ENCODE measurements around the gene NAT10.

DNA sequence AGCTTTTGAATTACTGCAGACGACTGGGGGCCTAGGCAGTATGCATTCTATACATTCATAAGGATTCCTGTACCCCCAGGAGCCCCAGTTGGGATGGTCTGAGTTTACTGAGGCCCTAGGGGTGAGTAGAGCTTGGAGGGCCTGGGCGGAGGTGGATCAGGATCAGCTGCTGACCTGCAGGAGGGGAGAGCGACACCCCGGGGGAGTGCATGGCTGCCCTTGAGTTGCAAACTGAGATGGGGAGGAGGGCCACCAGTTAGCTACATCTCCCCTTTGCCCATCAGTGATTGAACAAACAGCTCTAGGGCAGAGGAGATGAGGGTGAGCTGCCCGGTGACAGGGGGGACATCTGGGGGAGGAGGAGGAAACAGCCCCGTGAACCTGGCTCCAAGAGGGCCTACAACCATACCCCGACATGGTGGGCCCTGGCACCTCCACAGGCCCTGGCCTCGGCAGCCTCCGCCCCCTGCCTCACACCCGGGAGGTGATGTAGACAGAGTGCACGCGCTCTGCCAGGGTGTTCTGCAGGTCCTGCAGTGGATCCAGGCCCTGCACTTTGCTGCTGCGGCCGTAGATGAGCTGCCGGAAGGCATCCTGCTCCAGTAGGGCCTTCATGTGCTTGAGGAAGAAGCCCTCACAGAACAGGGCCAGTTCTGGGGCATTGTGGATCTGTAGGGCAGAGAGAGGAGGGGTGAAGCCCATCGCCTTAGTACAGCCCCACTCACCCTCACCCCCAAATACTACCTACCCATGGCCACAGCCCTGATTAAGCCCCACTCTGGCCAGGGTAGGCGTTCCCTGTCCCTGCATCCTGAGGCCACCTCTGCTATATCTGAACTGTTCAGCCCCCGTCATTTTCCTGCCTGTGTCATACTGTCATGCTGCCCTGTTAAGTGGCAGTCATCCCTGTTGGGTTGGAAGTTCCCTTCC, 46.8 kb downstream of the NAT10 start:
- TF ChIP-seq CTCF (IDR thresholded peaks at IDR 0.05) (no peak), POLR2AphosphoS5 (IDR thresholded peaks at IDR 0.05; ENCODE audit: low read depth, low read length) (no peak), EP300 (IDR thresholded peaks at IDR 0.05; ENCODE audit: borderline replicate concordance in 1 of 2, low read depth in 1 of 2, low read length in 1 of 2) (no peak), TAF1 (IDR thresholded peaks at IDR 0.05; ENCODE audit: borderline replicate concordance, low read depth, low read length) (no peak), TEAD4 (IDR thresholded peaks at IDR 0.05; ENCODE audit: borderline replicate concordance, insufficient read depth) (no peak), FOXM1 (IDR thresholded peaks at IDR 0.05; ENCODE audit: low read depth) (no peak), RFX5 (IDR thresholded peaks at IDR 0.05; ENCODE audit: low read length) (no peak), RAD21 (IDR thresholded peaks at IDR 0.05; ENCODE audit: low read length) (no peak), MAX (IDR thresholded peaks at IDR 0.05; ENCODE audit: low read depth) (no peak), GATA2 (CRISPR knock-in tag; IDR thresholded peaks at IDR 0.05) (no peak), IRF3 (IDR thresholded peaks at IDR 0.05; ENCODE audit: low read depth, low read length) (no peak)
- TF ChIP-seq, protein P1, sequence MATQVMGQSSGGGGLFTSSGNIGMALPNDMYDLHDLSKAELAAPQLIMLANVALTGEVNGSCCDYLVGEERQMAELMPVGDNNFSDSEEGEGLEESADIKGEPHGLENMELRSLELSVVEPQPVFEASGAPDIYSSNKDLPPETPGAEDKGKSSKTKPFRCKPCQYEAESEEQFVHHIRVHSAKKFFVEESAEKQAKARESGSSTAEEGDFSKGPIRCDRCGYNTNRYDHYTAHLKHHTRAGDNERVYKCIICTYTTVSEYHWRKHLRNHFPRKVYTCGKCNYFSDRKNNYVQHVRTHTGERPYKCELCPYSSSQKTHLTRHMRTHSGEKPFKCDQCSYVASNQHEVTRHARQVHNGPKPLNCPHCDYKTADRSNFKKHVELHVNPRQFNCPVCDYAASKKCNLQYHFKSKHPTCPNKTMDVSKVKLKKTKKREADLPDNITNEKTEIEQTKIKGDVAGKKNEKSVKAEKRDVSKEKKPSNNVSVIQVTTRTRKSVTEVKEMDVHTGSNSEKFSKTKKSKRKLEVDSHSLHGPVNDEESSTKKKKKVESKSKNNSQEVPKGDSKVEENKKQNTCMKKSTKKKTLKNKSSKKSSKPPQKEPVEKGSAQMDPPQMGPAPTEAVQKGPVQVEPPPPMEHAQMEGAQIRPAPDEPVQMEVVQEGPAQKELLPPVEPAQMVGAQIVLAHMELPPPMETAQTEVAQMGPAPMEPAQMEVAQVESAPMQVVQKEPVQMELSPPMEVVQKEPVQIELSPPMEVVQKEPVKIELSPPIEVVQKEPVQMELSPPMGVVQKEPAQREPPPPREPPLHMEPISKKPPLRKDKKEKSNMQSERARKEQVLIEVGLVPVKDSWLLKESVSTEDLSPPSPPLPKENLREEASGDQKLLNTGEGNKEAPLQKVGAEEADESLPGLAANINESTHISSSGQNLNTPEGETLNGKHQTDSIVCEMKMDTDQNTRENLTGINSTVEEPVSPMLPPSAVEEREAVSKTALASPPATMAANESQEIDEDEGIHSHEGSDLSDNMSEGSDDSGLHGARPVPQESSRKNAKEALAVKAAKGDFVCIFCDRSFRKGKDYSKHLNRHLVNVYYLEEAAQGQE (IDR thresholded peaks at IDR 0.05; ENCODE audit: low read depth, low read length) = no peak
- TF ChIP-seq, protein P2, sequence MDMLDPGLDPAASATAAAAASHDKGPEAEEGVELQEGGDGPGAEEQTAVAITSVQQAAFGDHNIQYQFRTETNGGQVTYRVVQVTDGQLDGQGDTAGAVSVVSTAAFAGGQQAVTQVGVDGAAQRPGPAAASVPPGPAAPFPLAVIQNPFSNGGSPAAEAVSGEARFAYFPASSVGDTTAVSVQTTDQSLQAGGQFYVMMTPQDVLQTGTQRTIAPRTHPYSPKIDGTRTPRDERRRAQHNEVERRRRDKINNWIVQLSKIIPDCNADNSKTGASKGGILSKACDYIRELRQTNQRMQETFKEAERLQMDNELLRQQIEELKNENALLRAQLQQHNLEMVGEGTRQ (IDR thresholded peaks at IDR 0.05; ENCODE audit: borderline replicate concordance, low read depth, low read length) = no peak

All from SK-N-SH (cell line).